GM19193 (cell line): ENCODE data around the gene PLA2G12B.

Experiments used
- POLR2A ChIP-seq: IDR thresholded peaks from 4 replicates; pipeline ENCODE4 v1.6.1; 2011; ENCODE audit not compliant: insufficient read depth, insufficient read length; ENCODE audit errors: extremely low read depth

Gene PLA2G12B

GRCh38 chr10:72906446-72906845 is 48.2 kb downstream of the PLA2G12B start:
- no peak for TF ChIP-seq POLR2A

- TF ChIP-seq POLR2A: no peak
Measured at GRCh38 chr10:72904806-72905205, 49.8 kb downstream of the PLA2G12B start.

GRCh38 chr10:72899545-72899944 is 55.1 kb downstream of the PLA2G12B start:
- no peak for TF ChIP-seq POLR2A

- no peak for TF ChIP-seq POLR2A
Measured at GRCh38 chr10:72898616-72899015, 56.0 kb downstream of the PLA2G12B start.

- no peak for TF ChIP-seq POLR2A
Measured at GRCh38 chr10:72895236-72895850, 59.3 kb downstream of the PLA2G12B start.

- TF ChIP-seq POLR2A: no peak
Measured at GRCh38 chr10:72893136-72893798, 61.3 kb downstream of the PLA2G12B start, which contains the start of gene OIT3. Gene OIT3 (plus strand): TSS chr10:72893739. CDS start chr10:72893799, 60 bp downstream.

GRCh38 chr10:72890086-72890485 is 64.5 kb downstream of the PLA2G12B start:
- no peak for TF ChIP-seq POLR2A

GRCh38 chr10:72889391-72889831 is 65.2 kb downstream of the PLA2G12B start:
- no peak for TF ChIP-seq POLR2A

- no peak for TF ChIP-seq POLR2A
Measured at GRCh38 chr10:72888151-72888638, 66.4 kb downstream of the PLA2G12B start.

GRCh38 chr10:72887043-72887442 is 67.6 kb downstream of the PLA2G12B start:
- no peak for TF ChIP-seq POLR2A

GRCh38 chr10:72886621-72887020 is 68.0 kb downstream of the PLA2G12B start:
- TF ChIP-seq POLR2A: no peak

GRCh38 chr10:72885953-72886352 is 68.7 kb downstream of the PLA2G12B start:
- no peak for TF ChIP-seq POLR2A
